SW 1271 (cell line): Measurements from ENCODE around the gene COBL.

ENCODE experiments used
- DNase-seq, 2 experiments: peaks; one replicate each; lab custom pipeline; 2025; lab: John Stamatoyannopoulos, UW

The COBL gene

DNA sequence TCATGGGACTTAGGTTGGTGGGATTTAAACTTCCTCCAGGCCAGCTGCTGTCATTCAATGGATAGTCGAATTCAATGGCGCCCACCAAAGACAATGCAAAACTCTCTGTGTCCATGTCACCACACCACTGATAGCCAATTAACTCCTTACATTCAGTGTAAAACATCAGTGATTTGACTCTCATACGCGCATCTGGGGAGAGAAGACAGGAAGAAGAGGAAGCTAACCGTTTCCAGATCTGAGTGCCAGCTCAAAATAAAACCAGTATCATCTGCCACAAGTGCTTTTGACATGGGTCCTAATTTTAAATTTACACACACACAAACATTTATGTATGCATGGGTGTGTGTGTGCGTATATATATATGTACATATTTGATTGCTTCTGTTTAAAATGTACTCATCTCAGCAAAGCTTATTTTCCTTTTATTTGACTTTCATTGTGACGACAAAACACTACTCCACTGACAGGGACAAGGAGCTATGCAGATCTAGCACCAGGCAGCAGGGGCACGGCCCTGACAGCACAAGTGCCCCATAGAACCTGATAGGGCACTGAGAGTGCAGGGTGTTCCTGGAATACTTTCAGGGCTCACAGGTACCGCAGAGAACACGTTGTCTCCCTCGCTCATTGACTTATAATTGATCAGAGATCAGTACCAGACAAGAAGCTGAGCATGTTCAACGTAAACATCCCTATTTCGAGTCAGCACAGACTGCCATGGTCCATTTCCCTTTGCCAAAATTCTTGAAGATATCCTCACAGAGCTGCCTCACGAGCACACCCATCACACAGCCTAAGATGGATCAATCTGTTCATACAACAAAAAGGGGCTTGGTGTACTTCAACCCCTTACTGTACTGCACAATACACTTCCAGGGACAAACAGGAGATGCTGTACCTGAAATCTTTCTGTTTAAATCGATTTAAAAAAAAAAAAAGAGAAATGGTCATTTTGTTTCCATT is 176.1 kb downstream of the COBL start:
- no peak for DNase-seq

DNA sequence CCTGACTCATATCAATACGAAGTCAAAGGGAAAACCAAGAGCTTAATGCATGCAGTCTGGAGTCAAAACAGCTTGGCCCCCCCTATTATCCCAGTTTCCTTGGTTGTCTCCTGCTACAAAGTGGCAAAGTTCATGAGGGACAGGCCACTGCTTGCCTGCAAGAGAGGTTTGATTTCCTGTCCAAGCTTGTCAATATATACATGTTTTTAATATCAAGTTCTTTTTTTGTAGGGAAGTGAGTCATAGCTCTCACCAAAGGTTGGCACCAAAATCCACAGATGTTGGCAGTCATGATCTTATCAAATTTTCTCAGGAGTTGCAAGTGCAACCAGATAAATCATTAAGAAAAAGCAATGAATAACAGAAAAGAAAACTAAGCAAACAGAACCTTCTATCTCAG is 176.8 kb downstream of the COBL start:
- no peak for DNase-seq

DNA sequence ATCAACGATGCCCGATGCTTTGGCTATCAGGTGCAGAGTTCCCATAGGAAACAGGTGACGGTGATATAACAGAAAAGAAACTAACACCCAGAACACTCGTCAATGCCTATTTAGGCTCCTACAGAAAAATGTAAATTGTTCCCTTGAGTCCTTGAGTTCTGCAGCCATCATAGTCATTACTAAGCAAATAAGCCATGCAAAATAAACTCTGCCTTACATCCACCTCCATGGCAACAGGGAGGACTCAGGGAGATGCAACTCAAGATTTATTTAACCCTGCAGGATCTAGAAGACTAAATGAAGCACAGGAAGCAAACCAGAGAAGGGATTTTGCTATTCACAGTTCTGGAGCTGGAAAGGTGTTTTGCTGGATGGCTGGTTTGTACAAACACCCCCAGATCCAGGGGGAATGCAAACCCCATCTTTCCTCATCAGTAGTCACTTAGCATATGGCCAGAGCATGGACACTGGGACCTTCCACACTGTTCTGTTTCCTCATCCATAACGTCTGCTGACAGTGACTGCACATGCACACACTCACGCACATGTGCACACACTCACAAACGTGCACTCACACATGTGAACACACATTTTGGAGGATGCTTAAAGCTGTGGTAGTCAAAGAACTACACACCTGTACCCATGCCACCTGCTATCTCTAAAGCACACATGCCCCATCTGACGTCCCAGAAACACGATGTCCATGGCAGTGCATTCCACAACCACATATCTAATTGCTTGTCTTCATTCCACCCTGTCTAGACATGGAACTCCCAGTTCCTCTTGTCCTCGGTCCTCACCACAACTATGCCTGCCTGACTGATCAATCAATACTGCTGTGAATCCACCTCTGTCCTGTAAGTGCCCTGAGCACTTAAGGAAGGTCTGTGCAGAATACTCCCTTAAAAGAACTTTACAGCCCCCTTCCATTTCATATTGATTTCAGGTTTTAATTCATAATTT is 178.2 kb downstream of the COBL start:
- DNase-seq = no peak

DNA sequence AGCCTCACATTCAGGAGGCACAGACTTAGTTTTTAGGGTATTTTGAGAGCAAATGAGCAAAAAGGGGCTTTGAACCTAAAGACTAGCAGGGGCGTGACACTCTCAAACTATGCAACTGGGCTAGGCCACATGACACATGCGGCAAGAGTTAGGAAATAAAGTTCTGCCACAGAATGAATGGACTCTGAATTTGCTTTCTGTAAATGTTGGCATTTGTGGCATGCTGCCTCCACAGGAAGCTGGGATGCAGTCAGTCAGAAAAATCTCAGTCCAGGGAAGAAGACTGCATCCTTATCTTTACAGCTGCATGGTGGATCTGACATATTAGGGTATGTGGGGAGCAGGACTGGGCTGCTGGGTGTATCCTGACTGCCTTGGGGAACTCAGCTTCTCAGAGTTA is 181.0 kb downstream of the COBL start:
- no peak for DNase-seq

DNA sequence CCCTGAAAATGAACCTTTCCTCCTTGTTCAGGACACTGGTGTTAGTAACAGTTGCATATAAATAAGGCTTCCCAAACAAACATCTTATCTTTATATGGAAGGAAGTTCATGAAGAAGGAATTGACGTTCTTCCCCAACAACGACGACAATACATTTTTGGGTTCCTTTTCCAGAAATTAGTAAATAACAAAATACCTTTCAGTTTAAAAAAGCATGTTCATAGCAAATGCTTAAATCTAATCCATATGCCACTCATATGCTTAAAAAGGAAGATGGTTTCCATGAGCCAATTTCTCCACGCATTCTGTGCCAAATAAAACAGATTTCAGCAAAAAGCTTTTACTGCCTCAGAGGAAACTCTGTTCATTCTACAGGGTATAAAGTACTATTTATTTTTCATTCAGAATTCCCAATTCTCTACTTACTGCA is 182.6 kb downstream of the COBL start:
- no peak for DNase-seq

DNA sequence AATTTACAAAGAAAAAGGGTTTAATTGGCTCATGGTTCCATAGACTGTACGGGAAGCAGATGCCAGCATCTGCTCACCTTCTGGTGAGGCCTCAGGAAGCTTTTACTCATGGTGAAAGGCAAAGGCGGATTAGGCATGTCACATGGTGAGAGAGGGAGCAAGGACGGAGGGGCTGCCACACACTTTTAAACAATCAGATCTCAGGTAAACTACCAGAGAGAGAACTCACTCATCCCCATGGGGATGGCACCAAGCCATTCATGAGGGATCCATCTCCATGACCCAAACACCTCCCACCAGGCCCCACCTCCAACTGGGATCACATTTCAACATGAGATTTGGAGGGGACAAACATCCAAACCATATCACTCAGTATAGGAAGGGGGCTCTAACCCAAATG is 183.9 kb downstream of the COBL start:
- no peak for DNase-seq

DNA sequence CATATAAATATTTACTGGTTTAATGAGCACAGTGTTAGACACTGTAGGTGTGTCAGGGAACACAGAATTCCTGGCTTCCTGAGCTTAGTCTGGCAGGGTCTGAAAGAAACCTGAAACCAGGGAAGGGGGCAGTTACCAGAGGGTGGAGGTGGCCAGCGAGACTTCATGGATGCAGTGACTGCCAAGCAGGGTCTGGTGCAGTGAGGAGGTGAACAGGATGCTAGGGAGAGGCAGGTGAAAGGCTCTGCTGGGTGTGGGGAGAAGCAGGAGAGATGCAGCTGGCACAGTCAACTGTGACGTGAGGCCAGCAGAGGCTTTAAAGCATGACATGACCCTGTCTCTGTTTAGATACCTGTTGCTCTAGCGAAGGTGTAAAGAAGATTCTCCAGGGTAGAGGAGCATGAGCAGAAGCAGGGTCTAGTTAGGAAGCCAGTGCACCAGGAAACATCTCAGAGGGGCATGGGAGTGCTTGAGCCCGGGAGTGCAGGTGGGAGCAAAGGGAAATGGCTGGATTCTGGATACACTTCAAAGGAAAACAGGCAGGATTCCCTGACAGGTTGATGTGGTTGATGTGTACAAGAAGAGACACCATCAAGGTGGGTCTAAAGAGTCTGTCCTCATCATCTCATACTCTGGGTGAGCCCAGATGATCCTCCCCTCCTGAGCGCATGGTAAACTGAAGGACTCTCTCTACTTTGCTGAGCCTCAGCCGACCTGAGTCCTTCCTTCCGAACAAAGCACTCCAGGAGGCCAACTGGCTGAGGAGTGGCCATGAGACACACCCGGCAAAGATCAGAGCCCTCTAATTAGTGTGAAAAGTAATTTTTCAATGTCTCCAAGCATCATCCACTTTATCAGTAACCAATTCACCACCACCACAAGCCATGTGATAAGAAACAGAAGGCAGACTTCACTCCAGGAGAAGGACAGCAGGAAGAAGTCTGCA is 186.8 kb downstream of the COBL start:
- no peak for DNase-seq

DNA sequence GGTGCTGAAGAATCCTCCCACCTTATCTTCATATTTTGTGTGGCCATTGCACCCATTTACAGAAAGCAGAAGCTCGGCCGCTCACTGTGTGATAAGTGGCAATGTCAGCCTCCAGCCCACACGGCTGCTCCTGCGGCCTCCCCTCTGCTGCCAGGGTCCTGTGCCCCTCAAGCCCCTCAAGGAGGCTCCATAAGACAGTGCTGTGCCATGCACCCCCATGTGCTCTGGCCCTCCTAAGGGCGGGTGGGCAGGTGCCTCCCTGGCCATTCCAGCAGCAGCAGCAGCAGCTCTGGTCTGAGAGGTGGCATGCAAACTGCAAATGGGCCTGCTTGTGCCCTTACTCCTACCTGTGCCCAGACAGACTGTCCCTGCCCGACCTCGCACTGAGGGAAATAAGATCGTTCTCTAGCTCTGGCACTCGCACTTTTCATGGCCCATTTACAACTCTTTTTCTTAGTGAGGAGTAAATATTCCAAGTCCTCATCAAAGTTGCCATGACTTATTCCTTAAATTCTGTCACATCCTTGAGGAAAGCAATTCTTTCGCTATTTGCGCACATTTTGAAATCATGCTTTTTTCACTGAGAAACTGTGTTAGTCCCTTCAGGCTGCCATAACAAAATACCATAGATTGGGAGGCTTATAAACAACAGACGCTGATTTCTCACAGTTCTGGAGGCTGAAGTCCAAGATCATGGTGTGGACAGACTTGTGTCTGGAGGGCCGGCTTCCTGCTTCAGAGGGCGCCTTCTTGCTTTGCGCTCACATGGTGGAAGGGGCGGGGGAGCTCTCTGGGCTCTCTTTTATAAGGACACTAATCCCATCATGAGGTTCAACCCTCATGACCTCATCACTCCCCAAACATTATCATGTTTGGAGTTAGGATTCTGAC is 187.8 kb downstream of the COBL start:
- DNase-seq = no peak

DNA sequence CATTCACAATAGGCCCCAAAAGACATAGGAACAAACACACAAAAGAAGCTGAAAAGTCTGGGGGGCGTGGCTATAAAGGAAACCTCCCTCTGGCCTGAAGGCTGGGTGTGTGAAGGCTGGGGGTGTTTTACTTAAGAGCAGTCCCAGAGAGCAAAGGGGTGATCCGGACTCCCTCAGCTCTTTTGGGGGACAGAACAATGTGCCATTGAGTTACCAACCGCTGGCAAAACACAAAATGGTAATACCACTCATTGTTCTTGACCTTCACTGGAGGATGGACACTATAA is 189.0 kb downstream of the COBL start:
- no peak for DNase-seq

DNA sequence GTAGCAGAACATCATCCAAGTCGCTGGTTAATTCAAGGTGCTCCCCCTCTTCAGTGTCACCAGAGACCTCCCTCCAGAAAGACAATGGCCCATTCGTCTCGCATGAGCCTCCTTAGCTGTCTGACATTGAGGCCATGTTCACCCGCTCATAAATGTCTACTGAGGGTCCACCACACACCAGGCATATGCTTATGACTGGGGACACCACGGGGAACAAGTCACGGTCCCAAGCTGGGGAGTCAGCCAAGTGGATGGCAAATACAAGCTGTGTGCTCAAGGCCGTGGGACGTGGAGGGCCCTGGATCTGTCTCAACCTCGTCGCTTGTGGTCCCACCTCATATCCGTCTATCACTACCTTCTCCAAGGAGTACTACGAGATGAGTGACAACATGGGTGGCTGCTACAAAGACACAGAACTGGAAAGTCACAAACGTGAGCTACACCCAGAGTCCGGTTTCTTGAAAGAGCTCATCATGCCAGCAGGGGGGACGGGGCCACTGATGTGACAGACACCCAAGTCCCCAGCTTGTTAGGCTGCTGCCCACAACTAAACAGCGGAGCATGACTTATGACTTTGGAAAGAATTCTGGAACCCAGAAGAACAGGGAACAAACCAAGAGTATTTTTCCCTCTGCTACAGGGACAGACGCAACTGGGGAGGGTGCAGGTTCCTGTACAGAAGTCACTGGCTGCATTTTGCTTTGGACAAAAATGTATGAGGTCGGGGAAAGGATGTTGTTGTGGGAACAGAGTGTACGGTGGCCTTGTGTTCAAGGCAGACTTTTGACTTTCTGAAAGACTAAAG is 189.6 kb downstream of the COBL start:
- no peak for DNase-seq

DNA sequence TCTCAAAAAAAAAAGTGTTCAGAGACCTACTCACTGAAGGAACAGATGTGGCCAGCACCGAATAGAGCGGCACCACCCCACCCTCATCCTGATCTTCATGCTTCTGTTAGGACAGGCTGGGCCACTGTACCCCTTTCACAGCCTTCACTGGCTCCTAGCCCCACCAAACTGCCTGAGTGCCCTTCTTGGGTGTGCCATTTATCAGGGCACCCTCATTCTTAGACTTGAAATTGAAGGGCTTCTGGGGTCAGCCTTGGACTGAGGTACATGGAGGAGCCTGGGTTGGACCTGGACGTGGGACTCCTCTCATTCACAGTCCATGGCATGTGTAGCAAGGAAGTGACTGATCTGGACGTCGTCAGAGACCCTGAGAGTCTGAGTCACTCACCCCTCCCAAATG is 190.3 kb downstream of the COBL start:
- no peak for DNase-seq

DNA sequence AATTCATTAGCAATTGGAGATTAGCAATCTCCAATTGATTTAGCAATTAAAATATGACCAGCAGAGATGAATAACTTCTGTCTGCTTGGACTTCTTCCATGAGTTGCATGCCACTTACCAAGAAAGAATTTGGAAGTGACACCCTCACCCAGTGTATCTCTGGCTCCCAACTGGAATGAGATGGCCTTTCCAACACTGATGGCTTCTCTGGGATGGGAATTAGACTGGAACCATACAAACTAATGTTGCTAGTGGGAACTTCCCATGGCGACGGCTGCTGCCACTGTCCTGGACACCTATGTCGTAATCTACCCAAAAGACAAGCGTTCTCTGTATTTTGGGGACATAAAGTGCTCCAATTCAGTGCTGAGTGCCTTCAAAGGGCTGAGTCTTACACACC is 192.3 kb downstream of the COBL start:
- no peak for DNase-seq

DNA sequence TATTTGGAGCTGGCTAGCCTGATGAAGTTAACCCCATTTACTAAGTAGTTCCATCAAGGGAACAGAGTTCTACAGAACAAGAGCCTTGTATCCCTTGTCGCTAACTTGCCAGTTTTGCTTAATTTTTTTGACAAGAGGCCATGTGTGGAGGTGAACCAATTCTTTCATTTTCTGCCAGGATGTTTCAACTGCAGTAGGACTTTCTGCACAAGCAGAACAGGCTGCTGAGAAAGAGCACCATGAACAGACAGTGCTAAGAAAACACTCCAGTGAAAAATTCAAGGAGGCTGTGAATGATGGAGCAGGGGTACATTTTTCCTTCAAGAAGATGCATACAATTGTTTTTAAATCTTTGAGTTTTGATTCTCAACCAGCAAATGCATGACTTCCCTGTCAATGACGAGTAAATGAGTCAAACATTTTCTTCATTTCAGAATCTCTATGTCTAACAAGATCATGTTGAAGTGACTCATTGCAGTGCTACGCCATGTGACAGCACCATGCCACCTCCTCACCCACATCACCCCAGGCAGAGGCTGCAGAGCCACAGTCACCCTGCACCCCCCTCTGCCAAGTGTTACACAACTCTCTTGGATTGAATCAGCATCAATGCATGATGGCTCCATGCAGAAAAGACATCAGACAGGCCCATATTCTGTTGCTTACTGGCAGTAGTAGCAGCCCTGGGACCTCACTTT is 193.1 kb downstream of the COBL start:
- DNase-seq = peak in 1 of 2 experiments; percentile 19

DNA sequence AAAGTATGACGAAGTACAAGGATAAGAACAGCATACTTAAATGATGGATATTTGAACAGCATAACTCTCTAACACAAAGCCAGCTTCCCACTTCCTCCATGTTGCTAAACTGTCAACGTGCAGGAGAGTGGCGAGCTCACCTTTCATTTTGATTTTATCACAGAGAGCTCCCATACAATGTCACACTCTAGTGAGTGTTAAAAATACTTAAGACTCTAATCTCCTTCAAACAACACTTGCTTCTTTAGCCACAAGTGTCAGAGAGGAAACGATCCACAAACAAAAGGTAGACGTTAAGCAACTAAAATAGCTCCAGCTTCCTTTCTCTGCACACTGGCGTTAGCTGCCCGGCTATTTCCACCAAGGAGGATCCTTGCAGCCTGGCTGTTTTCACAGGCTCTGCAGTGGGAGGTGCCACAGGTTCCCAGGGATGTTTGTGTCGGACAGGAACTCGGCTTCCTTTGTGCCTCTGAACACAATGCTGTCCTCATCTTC is 194.6 kb downstream of the COBL start:
- DNase-seq = no peak

DNA sequence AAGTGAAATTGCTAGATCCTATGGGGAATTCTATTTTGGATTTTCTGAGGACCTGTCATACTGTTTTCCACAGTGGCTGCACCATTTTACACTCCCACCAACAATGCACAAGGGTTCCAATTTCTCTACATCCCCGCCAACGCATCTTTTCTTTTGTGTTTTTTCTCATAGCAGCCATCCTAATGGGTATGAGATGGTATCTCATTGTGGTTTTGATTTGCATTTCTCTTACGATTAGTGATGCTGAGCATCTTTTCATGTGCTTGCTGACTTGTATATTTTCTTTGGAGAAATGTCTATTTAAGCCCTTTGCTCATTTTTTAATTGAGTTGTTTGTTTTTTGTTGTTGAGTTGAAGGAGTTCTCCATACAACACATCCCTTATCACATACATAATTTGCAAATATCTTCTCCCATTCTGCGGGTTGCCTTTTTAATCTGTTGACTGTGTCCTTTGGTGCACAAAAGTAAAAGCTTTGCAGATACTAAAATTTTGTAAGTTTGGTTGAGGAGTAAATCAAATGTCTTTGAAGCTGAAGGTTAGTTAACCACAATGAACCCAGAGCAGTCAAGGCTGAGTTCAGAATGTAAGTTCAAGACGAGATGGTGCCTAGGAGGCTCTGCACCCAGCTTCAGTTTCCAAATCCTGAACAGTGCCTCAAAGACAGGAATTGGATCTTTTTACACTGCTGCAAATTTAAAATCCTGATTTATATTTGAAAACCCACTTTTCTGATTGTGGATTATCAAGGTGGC is 195.4 kb downstream of the COBL start:
- DNase-seq = no peak

DNA sequence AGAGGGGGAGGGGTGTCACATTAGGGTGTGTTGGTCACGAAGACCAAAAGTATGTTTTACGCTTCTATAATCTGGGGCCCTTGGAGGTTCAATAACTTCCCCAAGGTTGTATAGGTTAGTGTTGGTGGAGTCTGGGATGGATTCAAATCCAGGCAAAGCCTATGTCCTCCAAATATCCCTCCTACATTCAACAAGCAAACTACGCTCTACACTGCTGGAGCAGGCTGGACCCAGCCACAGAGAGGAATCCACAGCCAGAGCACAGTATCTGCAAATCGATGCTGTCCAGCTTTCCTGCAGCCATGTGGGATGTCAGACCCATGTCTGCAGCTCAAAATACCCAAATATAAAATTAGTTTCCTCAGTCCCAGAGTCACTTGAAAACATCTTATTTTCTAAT is 198.0 kb downstream of the COBL start:
- DNase-seq = no peak

DNA sequence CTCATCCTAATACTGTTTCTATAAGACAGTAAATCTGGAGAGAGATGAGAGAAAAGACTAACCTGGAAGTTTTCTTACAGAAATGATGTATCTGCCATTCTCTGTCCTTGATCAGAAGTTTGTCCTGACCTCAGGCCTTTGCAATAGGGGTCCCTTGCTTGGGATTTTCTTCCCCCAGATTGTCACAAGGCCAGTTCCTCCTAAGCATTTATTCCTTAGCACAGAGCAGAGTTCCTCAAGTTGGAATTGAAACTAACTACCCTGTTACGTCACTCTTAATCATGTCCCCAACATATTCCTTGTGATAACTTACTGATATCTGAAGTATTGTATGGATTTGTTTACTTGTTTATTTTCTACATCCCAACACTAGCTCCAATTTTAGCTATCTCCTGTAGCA is 202.1 kb downstream of the COBL start:
- no peak for DNase-seq

DNA sequence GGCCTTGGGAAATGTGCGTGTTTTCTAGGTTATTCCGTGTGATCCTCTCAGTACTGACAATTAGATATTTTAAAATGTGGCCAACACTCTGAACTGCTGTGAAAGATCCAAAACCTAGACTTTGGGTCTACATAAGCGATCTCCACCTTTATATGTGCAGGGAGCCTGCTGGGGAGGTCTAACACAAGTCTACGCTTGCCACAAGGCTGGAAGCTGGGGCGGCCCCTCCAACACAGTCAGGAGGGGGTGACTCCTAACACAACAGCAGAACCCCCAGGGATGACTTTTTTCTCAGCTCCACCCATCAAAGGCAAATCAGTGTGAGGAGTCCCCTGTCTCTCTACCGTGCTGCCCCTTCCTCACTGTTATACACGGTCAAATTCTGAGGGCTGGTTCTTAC is 202.6 kb downstream of the COBL start:
- no peak for DNase-seq
